GM12873 (cell line): Measurements from ENCODE around the gene PACSIN2.

ENCODE experiments used
- CTCF ChIP-seq: IDR thresholded peaks from 2 replicates; pipeline ENCODE4 v1.5.1; 2012; ENCODE audit warnings: low read depth, mild to moderate bottlenecking, moderate library complexity, low read length, control low read depth; ENCODE audit not compliant: insufficient read depth; ENCODE audit errors: missing control alignments

PACSIN2 gene

GRCh38 chr22:42961810-42962209, 53.1 kb downstream of the PACSIN2 start:
- no peak for TF ChIP-seq CTCF

- TF ChIP-seq CTCF, result no peak
Observed at GRCh38 chr22:42960531-42961399, 54.2 kb downstream of the PACSIN2 start.

GRCh38 chr22:42959576-42960509, 55.1 kb downstream of the PACSIN2 start:
- no peak for TF ChIP-seq CTCF

GRCh38 chr22:42958937-42959336, 56.0 kb downstream of the PACSIN2 start:
- no peak for TF ChIP-seq CTCF

- TF ChIP-seq CTCF, result no peak
Observed at GRCh38 chr22:42957958-42958357, 57.0 kb downstream of the PACSIN2 start.

GRCh38 chr22:42957544-42957943, 57.4 kb downstream of the PACSIN2 start:
- TF ChIP-seq CTCF, result no peak

GRCh38 chr22:42955848-42956247, 59.1 kb downstream of the PACSIN2 start:
- TF ChIP-seq CTCF, result no peak
